Loucy (cell line): Measurements from ENCODE around the gene SLC17A2.

Experiments
- H2AFZ ChIP-seq: fragments of 200-600 bp; sonication (generic); 2 replicates; pipeline ENCODE4 v1.6.0; 2016; ENCODE audit warnings: antibody characterized with exemption, mild to moderate bottlenecking, low read length, moderate library complexity
- H3F3A ChIP-seq: fragments of 200-600 bp; 2 replicates; pipeline ENCODE4 v1.6.0; 2016; ENCODE audit warnings: antibody characterized with exemption, low read depth, mild to moderate bottlenecking
- H3K27me3 ChIP-seq: fragments of 200-600 bp; sonication (generic); 2 replicates; pipeline ENCODE4 v1.6.1; 2014; ENCODE audit warnings: low read length, mild to moderate bottlenecking; ENCODE audit not compliant: insufficient read depth, poor library complexity, severe bottlenecking
- H3K36me3 ChIP-seq: fragments of 200-600 bp; sonication (generic); 2 replicates; pipeline ENCODE4 v1.6.1; 2016; ENCODE audit warnings: low read length; ENCODE audit not compliant: insufficient read depth
- H3K4me1 ChIP-seq: fragments of 200-600 bp; sonication (generic); 2 replicates; pipeline ENCODE4 v1.5.1; 2014; ENCODE audit warnings: low read length, mild to moderate bottlenecking; ENCODE audit not compliant: insufficient read depth, poor library complexity, severe bottlenecking
- H3K4me2 ChIP-seq: fragments of 200-600 bp; sonication (generic); 2 replicates; pipeline ENCODE4 v1.6.0; 2014; ENCODE audit warnings: antibody characterized with exemption, low read length, low read depth, mild to moderate bottlenecking; ENCODE audit not compliant: poor library complexity, severe bottlenecking
- H3K4me3 ChIP-seq: fragments of 200-600 bp; sonication (generic); 2 replicates; pipeline ENCODE4 v1.5.1; 2014; ENCODE audit warnings: low read length, mild to moderate bottlenecking, mixed read lengths; ENCODE audit not compliant: poor library complexity, severe bottlenecking
- H3K79me2 ChIP-seq: fragments of 200-600 bp; sonication (generic); 2 replicates; pipeline ENCODE4 v1.6.1; 2014; ENCODE audit warnings: low read length; ENCODE audit not compliant: insufficient read depth
- H3K9ac ChIP-seq: fragments of 200-600 bp; sonication (generic); 2 replicates; pipeline ENCODE4 v1.6.0; 2014; ENCODE audit warnings: mild to moderate bottlenecking, low read depth, low read length, moderate library complexity; ENCODE audit not compliant: poor library complexity, severe bottlenecking
- H3K9me2 ChIP-seq: fragments of 200-600 bp; sonication (generic); replicated peaks from 2 replicates; pipeline ENCODE4 v1.6.1; 2016; ENCODE audit warnings: low read depth, low read length, mixed read lengths
- H3K9me3 ChIP-seq: fragments of 200-600 bp; sonication (generic); 2 replicates; pipeline ENCODE4 v1.6.1; 2014; ENCODE audit warnings: mild to moderate bottlenecking, antibody characterized with exemption, low read length, low read depth; ENCODE audit not compliant: insufficient read depth
- H4K20me1 ChIP-seq: fragments of 200-600 bp; sonication (generic); 2 replicates; pipeline ENCODE4 v1.6.0; 2014; ENCODE audit warnings: antibody characterized with exemption, low read length, mild to moderate bottlenecking; ENCODE audit not compliant: insufficient read depth, poor library complexity, severe bottlenecking
- EZH2phosphoT487 ChIP-seq: fragments of 200-600 bp; IDR thresholded peaks from 2 replicates; pipeline ENCODE4 v1.6.1; 2018; ENCODE audit warnings: antibody characterized with exemption, mild to moderate bottlenecking, moderate library complexity, borderline replicate concordance
- TF ChIP-seq, protein P1 (sequence below): fragments of 200-600 bp; sonication (generic); conservative IDR thresholded peaks from 2 replicates; pipeline ENCODE4 v1.5.1; 2014; ENCODE audit warnings: mild to moderate bottlenecking, antibody characterized with exemption, low read length

SLC17A2 gene

GRCh38 chr6:25922301-25922700 is 8.2 kb downstream of the SLC17A2 start:
- H3K4me2 ChIP-seq, result no peak overlapping the region
- H3K9me3 ChIP-seq, result no peaks in the 10 kb centered on the region
- no peak overlapping the region for H2AFZ ChIP-seq
- peaks cover 18% of the 10 kb centered on the region for H3K27me3 ChIP-seq
- no peaks in the 10 kb centered on the region for H3K79me2 ChIP-seq
- H3K36me3 ChIP-seq, result no peaks in the 10 kb centered on the region
- peaks cover 5% of the 10 kb centered on the region for H3K4me1 ChIP-seq
- no peaks in the 10 kb centered on the region for H3K9me2 ChIP-seq
- no peak overlapping the region for H3K4me3 ChIP-seq
- H3F3A ChIP-seq, result peaks cover 4% of the 10 kb centered on the region
- no peak overlapping the region for H3K9ac ChIP-seq
- no peaks in the 10 kb centered on the region for H4K20me1 ChIP-seq
- TF ChIP-seq, protein P1, sequence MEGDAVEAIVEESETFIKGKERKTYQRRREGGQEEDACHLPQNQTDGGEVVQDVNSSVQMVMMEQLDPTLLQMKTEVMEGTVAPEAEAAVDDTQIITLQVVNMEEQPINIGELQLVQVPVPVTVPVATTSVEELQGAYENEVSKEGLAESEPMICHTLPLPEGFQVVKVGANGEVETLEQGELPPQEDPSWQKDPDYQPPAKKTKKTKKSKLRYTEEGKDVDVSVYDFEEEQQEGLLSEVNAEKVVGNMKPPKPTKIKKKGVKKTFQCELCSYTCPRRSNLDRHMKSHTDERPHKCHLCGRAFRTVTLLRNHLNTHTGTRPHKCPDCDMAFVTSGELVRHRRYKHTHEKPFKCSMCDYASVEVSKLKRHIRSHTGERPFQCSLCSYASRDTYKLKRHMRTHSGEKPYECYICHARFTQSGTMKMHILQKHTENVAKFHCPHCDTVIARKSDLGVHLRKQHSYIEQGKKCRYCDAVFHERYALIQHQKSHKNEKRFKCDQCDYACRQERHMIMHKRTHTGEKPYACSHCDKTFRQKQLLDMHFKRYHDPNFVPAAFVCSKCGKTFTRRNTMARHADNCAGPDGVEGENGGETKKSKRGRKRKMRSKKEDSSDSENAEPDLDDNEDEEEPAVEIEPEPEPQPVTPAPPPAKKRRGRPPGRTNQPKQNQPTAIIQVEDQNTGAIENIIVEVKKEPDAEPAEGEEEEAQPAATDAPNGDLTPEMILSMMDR, result no peak
- no peak for TF ChIP-seq EZH2phosphoT487

GRCh38 chr6:25921525-25922203 is 8.8 kb downstream of the SLC17A2 start:
- Histone ChIP-seq H3K4me1 (peaks cover 5% of the 10 kb centered on the region), H3K4me3 (no peak overlapping the region), H3K4me2 (no peak overlapping the region), H4K20me1 (no peaks in the 10 kb centered on the region), H3K36me3 (no peaks in the 10 kb centered on the region), H2AFZ (no peak overlapping the region), H3K27me3 (peaks cover 16% of the 10 kb centered on the region), H3K79me2 (no peaks in the 10 kb centered on the region), H3K9ac (no peak overlapping the region), H3F3A (peaks cover 4% of the 10 kb centered on the region), H3K9me3 (no peaks in the 10 kb centered on the region), H3K9me2 (no peaks in the 10 kb centered on the region)
- TF ChIP-seq EZH2phosphoT487, result no peak
- TF ChIP-seq, protein P1, result no peak

DNA sequence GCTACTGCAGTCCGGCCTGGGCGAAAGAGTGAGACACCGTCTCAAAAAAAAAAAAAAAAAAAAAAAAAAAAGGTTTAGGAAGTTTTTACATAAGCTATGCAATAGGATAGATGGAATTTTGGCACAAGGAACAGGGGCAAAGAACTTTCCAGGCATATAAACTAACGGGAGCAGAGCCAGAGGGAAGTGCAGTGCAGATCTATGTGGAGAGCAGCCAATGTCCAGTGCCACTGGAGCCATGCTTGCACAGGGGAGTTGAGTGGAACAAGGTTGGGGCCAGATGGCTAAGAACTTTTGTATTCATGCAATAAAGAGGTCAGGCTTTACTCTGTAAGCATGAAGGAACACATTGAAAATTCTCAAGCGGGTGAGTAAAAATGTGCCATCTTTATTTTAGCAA is 10.8 kb downstream of the SLC17A2 start:
- Histone ChIP-seq H3K9ac (no peak overlapping the region), H3F3A (no peaks in the 10 kb centered on the region), H2AFZ (no peak overlapping the region), H3K4me3 (no peak overlapping the region), H3K27me3 (peaks cover 16% of the 10 kb centered on the region), H3K9me2 (no peaks in the 10 kb centered on the region), H3K4me1 (peaks cover 6% of the 10 kb centered on the region), H3K9me3 (no peaks in the 10 kb centered on the region), H3K4me2 (no peak overlapping the region), H3K79me2 (no peaks in the 10 kb centered on the region), H4K20me1 (no peaks in the 10 kb centered on the region), H3K36me3 (no peaks in the 10 kb centered on the region)
- no peak for TF ChIP-seq EZH2phosphoT487
- TF ChIP-seq, protein P1, result no peak
